Activated CD4-positive, CD25-positive, alpha-beta regulatory T cell treated with anti-CD3 and anti-CD28 coated beads, Interleukin-2, amount 50 U/mL, for 24 hours (primary cell): Measurements from ENCODE around the gene PLCB4.

Experiments used
- ATAC-seq, 2 donors: fragments of 150-1000 bp; cut with Tn5 transposase; one replicate each; pipeline ENCODE4 v1.10.0; 2021; ENCODE audit warnings: mild to moderate bottlenecking in 1 of 2, moderate library complexity in 1 of 2

Gene PLCB4

GRCh38 chr20:9408422-9409300, 339.8 kb downstream of the PLCB4 start:
- no peak for ATAC-seq

GRCh38 chr20:9409352-9409751, 340.5 kb downstream of the PLCB4 start:
- no peak for ATAC-seq

- no peak for ATAC-seq
These were observed 341.1 kb downstream of the PLCB4 start for GRCh38 chr20:9409981-9410380.

- ATAC-seq: no peak
These were observed 342.9 kb downstream of the PLCB4 start for GRCh38 chr20:9411833-9412232.

- ATAC-seq: no peak
These were observed 343.4 kb downstream of the PLCB4 start for GRCh38 chr20:9412309-9412708.

GRCh38 chr20:9413001-9413400, 344.1 kb downstream of the PLCB4 start:
- ATAC-seq: no peak

- ATAC-seq: no peak
These were observed 346.5 kb downstream of the PLCB4 start for GRCh38 chr20:9415426-9415825.

GRCh38 chr20:9416421-9416820, 347.5 kb downstream of the PLCB4 start:
- ATAC-seq: no peak

- peak in 1 of 2 donors; percentile 33 for ATAC-seq
These were observed 348.8 kb downstream of the PLCB4 start for GRCh38 chr20:9417665-9418064.

- no peak for ATAC-seq
These were observed 353.6 kb downstream of the PLCB4 start for GRCh38 chr20:9422321-9423057.

GRCh38 chr20:9424551-9424950, 355.7 kb downstream of the PLCB4 start:
- no peak for ATAC-seq

GRCh38 chr20:9427430-9428291, 358.8 kb downstream of the PLCB4 start:
- ATAC-seq: no peak

- no peak for ATAC-seq
These were observed 359.4 kb downstream of the PLCB4 start for GRCh38 chr20:9428292-9428607.

- no peak for ATAC-seq
These were observed 370.9 kb downstream of the PLCB4 start for GRCh38 chr20:9439806-9440205.

- ATAC-seq: no peak
These were observed 372.0 kb downstream of the PLCB4 start for GRCh38 chr20:9440892-9441291.

GRCh38 chr20:9441948-9442347, 373.1 kb downstream of the PLCB4 start:
- ATAC-seq: no peak

- ATAC-seq: no peak
These were observed 374.0 kb downstream of the PLCB4 start for GRCh38 chr20:9442858-9443257.

GRCh38 chr20:9444921-9445320, 376.0 kb downstream of the PLCB4 start:
- ATAC-seq: no peak

GRCh38 chr20:9447182-9447581, 378.3 kb downstream of the PLCB4 start:
- ATAC-seq: no peak

- no peak for ATAC-seq
These were observed 384.3 kb downstream of the PLCB4 start for GRCh38 chr20:9453201-9453600.

- no peak for ATAC-seq
These were observed 385.9 kb downstream of the PLCB4 start for GRCh38 chr20:9454791-9455190.

GRCh38 chr20:9457136-9457535, 388.2 kb downstream of the PLCB4 start:
- ATAC-seq: no peak

- no peak for ATAC-seq
These were observed 389.4 kb downstream of the PLCB4 start for GRCh38 chr20:9458138-9458796.
